Stimulated activated CD8-positive, alpha-beta memory T cell treated with anti-CD3 and anti-CD28 coated beads, Interleukin-4, amount 100 ng/mL, for 24 hours (primary cell): ENCODE data around the gene SEC61A1.

Experiments
- DNase-seq: peaks from one replicate; pipeline ENCODE4 v3.0.0-alpha.2; 2020; ENCODE audit warnings: low read depth

Gene SEC61A1

GRCh38 chr3:128077665-128078064 is 25.4 kb downstream of the SEC61A1 start:
- no peak for DNase-seq

DNA sequence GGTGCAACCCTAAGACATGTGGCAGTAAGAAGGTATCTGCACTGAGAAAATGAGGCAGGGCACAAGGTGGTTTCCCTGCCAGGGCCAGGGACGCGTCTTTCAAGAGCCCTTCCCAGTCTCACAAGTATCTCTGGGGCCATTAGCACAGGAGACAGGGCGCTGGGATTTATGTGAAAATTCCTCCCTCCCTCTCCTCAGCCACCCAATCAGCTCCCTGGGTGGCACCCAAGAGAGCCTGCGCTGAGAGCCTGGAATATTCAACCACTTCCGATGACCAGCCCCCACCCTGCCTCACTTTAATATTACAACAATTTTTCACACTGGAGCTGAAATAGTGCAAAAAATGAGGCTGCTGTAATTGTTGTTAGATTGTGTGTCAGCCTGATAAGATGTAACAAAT is 26.1 kb downstream of the SEC61A1 start:
- DNase-seq, result no peak

DNA sequence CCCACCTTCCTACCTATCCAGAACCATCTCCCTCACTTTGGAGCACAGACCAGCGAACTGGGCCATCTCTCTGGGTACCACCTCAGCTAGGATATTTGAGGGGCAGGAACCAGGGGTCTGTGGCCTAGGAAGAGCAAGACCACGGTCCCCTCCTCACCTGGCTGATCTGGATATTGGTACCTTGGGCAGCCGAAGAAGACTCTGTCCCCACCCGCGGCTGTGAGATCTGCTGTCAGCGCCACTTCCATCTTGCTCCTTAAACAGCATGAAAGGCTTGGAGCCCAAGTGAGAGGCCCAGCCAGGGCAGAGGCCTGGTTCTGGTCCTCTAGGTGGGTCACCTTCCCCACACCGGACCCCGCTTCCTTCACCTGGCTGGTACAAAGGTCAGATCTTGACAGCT is 26.6 kb downstream of the SEC61A1 start:
- no peak for DNase-seq

GRCh38 chr3:128079823-128080222 is 27.6 kb downstream of the SEC61A1 start:
- no peak for DNase-seq

- no peak for DNase-seq
These were observed 28.3 kb downstream of the SEC61A1 start for GRCh38 chr3:128080323-128081080.

DNA sequence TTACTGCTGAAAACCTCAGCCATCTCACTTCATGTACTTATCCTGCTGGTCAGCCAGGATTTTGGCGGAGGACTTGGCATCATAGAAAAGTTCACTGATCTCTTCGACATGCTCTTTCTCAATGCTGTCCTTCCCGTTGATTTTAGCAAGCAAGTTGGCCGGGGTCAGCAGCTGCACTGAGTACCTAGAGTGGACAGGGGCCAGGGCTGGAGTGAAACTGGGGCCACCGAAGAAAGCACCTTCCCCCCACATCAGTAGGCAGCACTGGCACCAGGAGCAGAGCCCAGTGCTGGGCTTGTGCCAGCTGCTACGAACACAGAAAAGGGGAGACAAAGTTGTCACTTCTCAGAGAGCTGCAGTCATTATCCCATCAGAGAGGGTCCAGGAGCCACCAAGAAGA is 29.0 kb downstream of the SEC61A1 start:
- no peak for DNase-seq

- DNase-seq, result no peak
These were observed 29.6 kb downstream of the SEC61A1 start for GRCh38 chr3:128081846-128082245.

DNA sequence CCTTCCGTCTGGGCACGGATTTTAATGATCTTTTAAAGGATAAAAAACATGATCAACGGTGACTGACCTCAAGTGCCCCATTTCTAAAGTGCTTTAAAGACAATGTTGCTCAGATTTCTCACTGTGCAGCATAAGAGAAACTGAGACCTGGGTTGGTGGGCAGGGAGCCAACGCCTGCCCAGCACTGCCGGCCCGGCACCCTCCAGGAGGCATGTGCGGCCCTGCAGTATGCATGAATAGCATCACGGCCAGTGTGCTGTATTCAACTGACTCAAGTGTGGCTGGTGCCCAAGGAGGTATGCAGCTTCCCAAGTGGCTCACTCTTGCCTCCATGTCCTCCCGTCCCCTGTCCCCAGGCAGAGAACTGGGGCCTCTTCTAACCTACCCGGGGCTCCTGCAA is 30.3 kb downstream of the SEC61A1 start:
- DNase-seq, result no peak

- no peak for DNase-seq
These were observed 31.2 kb downstream of the SEC61A1 start for GRCh38 chr3:128083396-128083795.

- no peak for DNase-seq
These were observed 31.9 kb downstream of the SEC61A1 start for GRCh38 chr3:128083980-128084674.

- DNase-seq, result no peak
These were observed 32.4 kb downstream of the SEC61A1 start for GRCh38 chr3:128084675-128085021.

DNA sequence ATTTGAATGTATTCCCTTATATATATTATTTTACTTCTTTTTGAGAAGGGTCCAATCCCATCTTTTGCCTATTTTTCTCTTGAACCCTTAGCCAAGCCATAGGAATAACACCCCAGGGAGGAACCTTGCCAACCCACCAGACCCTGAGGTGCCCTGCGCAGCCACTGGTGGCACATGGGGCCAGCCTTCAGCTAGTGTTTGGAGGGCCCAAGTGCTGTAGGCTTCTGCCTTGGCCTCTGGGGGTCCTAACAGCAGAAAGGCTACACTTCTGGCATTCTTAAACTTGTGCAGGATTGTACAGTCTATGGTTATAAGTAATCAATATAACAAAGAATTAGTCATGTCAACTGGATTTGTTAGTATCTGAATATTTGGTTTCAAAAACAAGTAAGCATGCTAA is 36.9 kb downstream of the SEC61A1 start:
- no peak for DNase-seq

- DNase-seq, result no peak
These were observed 39.3 kb downstream of the SEC61A1 start for GRCh38 chr3:128091586-128091985.

GRCh38 chr3:128094295-128095151 is 42.3 kb downstream of the SEC61A1 start:
- no peak for DNase-seq

- peak; percentile 61 for DNase-seq
These were observed 43.0 kb downstream of the SEC61A1 start for GRCh38 chr3:128095222-128095703.

- no peak for DNase-seq
These were observed 46.0 kb downstream of the SEC61A1 start for GRCh38 chr3:128098234-128098633.

DNA sequence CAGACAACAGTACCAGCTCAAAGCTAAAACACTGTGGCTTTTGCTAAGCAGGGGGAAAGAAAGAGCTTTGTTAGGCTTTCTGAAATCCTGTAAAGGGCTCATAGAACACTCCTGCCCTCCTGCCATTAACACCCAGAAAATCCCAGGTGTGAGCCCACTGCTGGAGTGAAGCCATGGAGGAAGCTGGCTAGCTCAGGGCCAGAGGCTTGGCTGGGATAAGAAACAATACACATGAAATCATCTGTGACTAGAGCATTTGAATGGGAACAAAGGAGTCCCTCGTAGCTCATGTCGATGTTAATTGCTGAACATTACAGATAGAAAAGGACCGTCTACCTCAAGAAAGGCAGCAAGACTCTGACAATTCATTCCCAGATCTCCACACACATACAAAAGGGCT is 47.9 kb downstream of the SEC61A1 start:
- DNase-seq, result no peak

DNA sequence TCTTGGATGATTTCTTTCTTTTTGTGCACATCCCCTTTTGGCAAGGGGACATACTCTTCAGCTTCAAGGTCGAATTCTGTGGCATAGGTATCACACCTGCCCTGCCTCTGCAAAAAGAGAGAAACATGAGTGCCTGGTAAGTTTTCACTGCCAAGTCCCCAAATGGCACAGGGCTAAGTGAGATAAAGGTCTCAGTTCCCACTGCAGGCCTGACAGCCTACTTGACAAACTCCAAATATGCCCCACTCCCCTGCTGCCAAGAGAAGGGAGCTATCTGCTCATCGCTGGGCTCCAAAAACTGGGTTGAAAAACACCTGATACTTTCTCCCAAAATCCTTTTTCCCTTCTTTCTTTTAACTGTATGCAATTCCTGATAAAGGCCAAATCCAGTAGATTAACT is 48.4 kb downstream of the SEC61A1 start:
- no peak for DNase-seq

- DNase-seq, result no peak
These were observed 51.0 kb downstream of the SEC61A1 start for GRCh38 chr3:128103136-128103676.

DNA sequence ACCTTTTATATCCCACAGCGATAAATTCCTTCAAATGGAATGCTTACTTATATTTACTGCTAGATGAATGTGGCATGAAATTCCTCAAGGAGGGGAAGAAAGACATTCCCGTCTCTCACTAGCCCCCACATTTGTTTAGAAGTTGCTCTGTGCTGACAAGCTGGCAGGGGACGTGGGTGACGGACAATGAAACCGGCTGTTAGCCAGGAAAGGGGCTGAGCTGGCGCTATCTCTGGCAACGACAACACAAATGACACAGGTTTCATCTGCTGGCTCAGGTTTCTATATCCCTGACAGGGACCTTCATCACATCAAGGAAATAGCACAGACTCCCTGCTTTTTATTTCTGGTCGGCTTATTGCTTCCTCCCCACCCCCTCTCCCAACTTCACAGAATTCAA is 55.6 kb downstream of the SEC61A1 start:
- no peak for DNase-seq

DNA sequence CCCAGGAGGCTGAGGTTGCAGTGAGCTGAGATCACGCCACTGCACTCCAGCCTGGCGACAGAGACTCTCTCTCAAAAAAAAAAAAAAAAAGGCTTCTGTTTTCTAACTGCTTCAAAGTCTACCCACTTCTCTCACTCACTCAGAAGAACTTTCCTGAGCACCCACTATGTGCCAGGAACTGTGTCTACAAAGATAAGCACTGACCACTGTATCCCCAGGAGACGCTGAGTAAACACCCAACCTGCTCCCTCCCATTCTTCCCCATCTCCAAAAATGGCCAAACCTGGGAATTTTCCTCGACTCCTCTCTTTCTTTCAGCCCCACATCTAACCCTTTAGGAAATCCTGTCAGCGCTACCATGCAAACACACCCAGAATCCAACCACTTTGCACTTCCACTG is 58.9 kb downstream of the SEC61A1 start:
- DNase-seq, result no peak

DNA sequence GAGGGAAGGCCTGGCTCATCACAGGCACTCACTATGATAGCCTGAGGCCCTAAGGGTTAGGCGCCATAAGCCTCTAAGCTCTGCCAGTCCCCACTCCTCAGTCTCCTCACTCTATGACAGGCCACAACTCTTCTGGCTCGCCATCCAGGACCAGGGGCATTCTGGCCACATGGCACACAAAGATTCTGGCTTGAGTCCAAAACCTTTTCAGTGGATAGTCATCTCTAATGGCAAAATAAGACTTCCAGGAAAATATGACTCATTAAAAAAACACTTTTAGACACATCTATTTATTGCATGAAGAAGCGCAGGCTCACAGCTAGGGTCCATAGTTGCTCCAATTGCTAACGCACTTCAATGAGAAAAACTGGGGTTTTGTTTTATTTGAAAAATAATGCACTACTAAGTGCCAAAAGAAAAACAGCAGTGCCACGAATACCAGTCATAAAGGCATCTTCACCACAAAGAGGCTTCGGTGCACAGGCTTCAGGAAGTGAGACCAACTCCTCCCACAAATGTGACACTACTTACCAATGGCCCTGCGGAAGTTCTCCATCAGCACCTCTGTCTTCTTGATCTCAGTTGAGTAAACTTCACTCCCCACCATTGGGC is 60.2 kb downstream of the SEC61A1 start:
- DNase-seq, result no peak
